ENCODE measurements around the gene MARCHF4.

- TF ChIP-seq CTCF (optimal IDR thresholded peaks at IDR 0.05 in 1 of 3, IDR thresholded peaks at IDR 0.05 in 1 of 3, conservative IDR thresholded peaks at IDR 0.05 in 1 of 3; ENCODE audit: extremely low read depth in 1 of 3, insufficient read depth in 2 of 3, low read length in 3 of 3) (no peak), EZH2 (IDR thresholded peaks at IDR 0.05; ENCODE audit: low read length) (no peak)
These were observed 33.3 kb upstream of the MARCHF4 start for GRCh38 chr2:216405588-216405987.
